Stomach (tissue), 9 donors: ENCODE results near the gene TUB. TPM values are rescaled to one million over a fixed set of nuclear protein-coding genes. Genes with fewer than 3 reads are reported as not detected.

Source experiments
- DNase-seq, 2 donors: peaks; one replicate each; pipeline versions ENCODE4 v3.0.0 to v3.0.0-alpha.2; 2013 to 2019
- H3K27ac ChIP-seq, 5 donors: fragments of 200-600 bp in 4 of 5; sonication (generic) in 4 of 5; one replicate each; pipeline ENCODE4 v1.5.1; 2013 to 2019; ENCODE audit warnings: mild to moderate bottlenecking in 1 of 5, moderate library complexity in 1 of 5
- H3K27me3 ChIP-seq, 3 donors: fragments of 200-600 bp; sonication (generic); one replicate each; pipeline ENCODE4 v1.5.1; 2017 to 2019; ENCODE audit warnings: mixed run types in 1 of 3
- H3K36me3 ChIP-seq, 4 donors: fragments of 200-600 bp; sonication (generic); 1 replicate in 3 of 4; 2 replicates in 1 of 4; pipeline ENCODE4 v1.5.1; 2016 to 2019
- H3K4me1 ChIP-seq, 4 donors: fragments of 200-600 bp; sonication (generic); one replicate each; pipeline ENCODE4 v1.5.1; 2016 to 2019
- H3K4me3 ChIP-seq, 4 donors: fragments of 200-600 bp; sonication (generic) in 3 of 4; one replicate each; pipeline ENCODE4 v1.5.1; 2016 to 2019; ENCODE audit warnings: mild to moderate bottlenecking in 1 of 4
- H3K9me3 ChIP-seq, 4 donors: fragments of 200-600 bp; sonication (generic); one replicate each; pipeline ENCODE4 v1.5.1; 2016 to 2019
- EP300 ChIP-seq: sonication (generic); formaldehyde crosslinking; IDR thresholded peaks from one replicate; pipeline ENCODE4 v1.6.1; 2017; ENCODE audit warnings: antibody characterized with exemption
- POLR2A ChIP-seq, 4 donors: fragments of 450-650 bp; IDR thresholded peaks; one replicate each; pipeline ENCODE4 v1.6.1; 2016; ENCODE audit warnings: antibody characterized with exemption in 4 of 4, control low read depth in 2 of 4, mild to moderate bottlenecking in 1 of 4, moderate library complexity in 1 of 4
- POLR2AphosphoS5 ChIP-seq, 3 donors: sonication (generic); formaldehyde crosslinking; IDR thresholded peaks; one replicate each; pipeline ENCODE4 v1.6.1; 2016; ENCODE audit warnings: antibody characterized with exemption in 3 of 3
- WGBS, 5 donors: extraction: QIAGEN DNeasy Blood & Tissue Kit in 3 of 5; methylation state at CpG; one replicate each; pipeline versions ENCODE4 v1.1.5 to v1.1.7; 2013 to 2018; 5-methylcytosine and 5-hydroxymethylcytosine counted together
- intact Hi-C: fragments of 100-400 bp; cut with DNase I; formaldehyde crosslinking; loops from one replicate; pipeline ENCODE4 v1.15.1; 2023; ENCODE audit warnings: low total_unique reads
- polyA plus RNA-seq, 3 donors: library from polyadenylated mRNA; stranded (reverse); fragments of 200-250 nt; gene quantifications; one replicate each; pipeline ENCODE4 v1.2.3, GENCODE V29; 2013
- total RNA-seq, 5 donors: library from RNA; depleted of rRNA; stranded (reverse); fragments of >200 nt; gene quantifications; one replicate each; pipeline versions ENCODE4 v1.1.0 to v1.2.3, GENCODE V29; 2014 to 2016
- TF ChIP-seq, protein P1 (sequence below), 7 experiments: fragments of 450-650 bp in 4 of 7; fragments of 200-600 bp in 3 of 7; sonication (generic) in 3 of 7; IDR thresholded peaks; one replicate each; pipeline ENCODE4 v1.5.1; 2016 to 2019; ENCODE audit warnings: antibody characterized with exemption in 7 of 7, control low read depth in 2 of 7, mild to moderate bottlenecking in 1 of 7
- donor health status: healthy with polysubstance abuse.
- donor health status: Bipolar disorder and iron deficiency.
- donor health status: healthy.

The TUB gene
- total and polyA plus RNA-seq, 8 donors: under 0.01 to 12.1 (median 1.4) TPM; not detected in 1

DNA sequence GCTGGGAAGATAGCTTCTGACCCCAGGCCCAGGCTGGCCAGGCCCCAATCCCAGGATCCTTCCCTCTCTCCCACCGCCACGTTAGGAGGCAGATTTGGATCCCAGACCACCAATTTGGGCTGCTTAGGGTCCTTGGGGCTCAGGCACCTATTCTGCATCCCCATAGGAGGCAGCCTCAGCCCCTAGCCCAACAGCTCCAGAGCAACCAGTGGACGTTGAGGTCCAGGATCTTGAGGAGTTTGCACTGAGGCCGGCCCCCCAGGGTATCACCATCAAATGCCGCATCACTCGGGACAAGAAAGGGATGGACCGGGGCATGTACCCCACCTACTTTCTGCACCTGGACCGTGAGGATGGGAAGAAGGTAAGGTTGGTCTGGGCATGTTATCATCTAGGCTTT, 16.1 kb downstream of the TUB start:
- WGBS, 5 donors: 86 to 95% (median 91%) methylated on average over 8 of the region's 8 CpGs

DNA sequence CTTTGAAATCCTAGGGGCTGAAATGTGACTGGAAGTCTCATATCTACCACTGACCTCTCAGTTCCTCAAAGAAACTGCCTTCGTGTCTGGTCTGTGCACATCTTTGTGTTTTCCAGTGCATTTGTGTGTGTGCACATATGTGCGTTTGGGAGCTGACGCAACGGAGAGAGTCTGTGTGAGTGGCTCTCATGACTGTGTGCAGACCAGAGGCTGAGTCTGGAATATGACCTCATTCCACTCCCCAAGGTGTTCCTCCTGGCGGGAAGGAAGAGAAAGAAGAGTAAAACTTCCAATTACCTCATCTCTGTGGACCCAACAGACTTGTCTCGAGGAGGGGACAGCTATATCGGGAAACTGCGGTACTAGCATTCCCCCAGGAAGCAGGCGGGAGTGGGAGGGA, 16.5 kb downstream of the TUB start:
- Histone ChIP-seq H3K9me3 (no peaks in the 10 kb centered on the region), H3K27ac (no peak overlapping the region), H3K4me3 (no peak overlapping the region), H3K36me3 (peaks cover 0 to 55% (median 41%) of the 10 kb centered on the region in 4 donors), H3K27me3 (no peaks in the 10 kb centered on the region), H3K4me1 (peaks cover 0 to 7% (median 6%) of the 10 kb centered on the region in 4 donors)
- intact Hi-C loops: loop anchor here (5.0 kb wide), 2 partner anchors 60 to 90 kb away; no protein-coding TSS in a partner anchor
- peak in 1 of 2 donors; percentile 10 for DNase-seq
- no peak for TF ChIP-seq POLR2AphosphoS5 (IDR thresholded peaks at IDR 0.05)
- TF ChIP-seq POLR2A (IDR thresholded peaks at IDR 0.05): no peak
- TF ChIP-seq EP300: no peak
- TF ChIP-seq, protein P1, sequence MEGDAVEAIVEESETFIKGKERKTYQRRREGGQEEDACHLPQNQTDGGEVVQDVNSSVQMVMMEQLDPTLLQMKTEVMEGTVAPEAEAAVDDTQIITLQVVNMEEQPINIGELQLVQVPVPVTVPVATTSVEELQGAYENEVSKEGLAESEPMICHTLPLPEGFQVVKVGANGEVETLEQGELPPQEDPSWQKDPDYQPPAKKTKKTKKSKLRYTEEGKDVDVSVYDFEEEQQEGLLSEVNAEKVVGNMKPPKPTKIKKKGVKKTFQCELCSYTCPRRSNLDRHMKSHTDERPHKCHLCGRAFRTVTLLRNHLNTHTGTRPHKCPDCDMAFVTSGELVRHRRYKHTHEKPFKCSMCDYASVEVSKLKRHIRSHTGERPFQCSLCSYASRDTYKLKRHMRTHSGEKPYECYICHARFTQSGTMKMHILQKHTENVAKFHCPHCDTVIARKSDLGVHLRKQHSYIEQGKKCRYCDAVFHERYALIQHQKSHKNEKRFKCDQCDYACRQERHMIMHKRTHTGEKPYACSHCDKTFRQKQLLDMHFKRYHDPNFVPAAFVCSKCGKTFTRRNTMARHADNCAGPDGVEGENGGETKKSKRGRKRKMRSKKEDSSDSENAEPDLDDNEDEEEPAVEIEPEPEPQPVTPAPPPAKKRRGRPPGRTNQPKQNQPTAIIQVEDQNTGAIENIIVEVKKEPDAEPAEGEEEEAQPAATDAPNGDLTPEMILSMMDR (IDR thresholded peaks at IDR 0.05): no peak
- WGBS, 5 donors: 89 to 92% (median 92%) methylated on average over 9 of the region's 9 CpGs

More for the DNA sequence above, 16.1 kb downstream of the TUB start:
- no peaks in the 10 kb centered on the region for H3K9me3 ChIP-seq
- peaks cover 0 to 9% (median 7%) of the 10 kb centered on the region in 4 donors for H3K4me1 ChIP-seq
- H3K4me3 ChIP-seq: no peak overlapping the region
- no peaks in the 10 kb centered on the region for H3K27me3 ChIP-seq
- DNase-seq: peak in 1 of 2 donors; percentile 10
- intact Hi-C loops: loop anchor here (5.0 kb wide), 2 partner anchors 60 to 90 kb away; no protein-coding TSS in a partner anchor
- H3K36me3 ChIP-seq: peaks cover 0 to 51% (median 37%) of the 10 kb centered on the region in 4 donors
- TF ChIP-seq POLR2AphosphoS5 (IDR thresholded peaks at IDR 0.05): no peak
- no peak for TF ChIP-seq POLR2A (IDR thresholded peaks at IDR 0.05)
- TF ChIP-seq, protein P1 (IDR thresholded peaks at IDR 0.05): no peak
- no peak for TF ChIP-seq EP300
- H3K27ac ChIP-seq: no peak overlapping the region

DNA sequence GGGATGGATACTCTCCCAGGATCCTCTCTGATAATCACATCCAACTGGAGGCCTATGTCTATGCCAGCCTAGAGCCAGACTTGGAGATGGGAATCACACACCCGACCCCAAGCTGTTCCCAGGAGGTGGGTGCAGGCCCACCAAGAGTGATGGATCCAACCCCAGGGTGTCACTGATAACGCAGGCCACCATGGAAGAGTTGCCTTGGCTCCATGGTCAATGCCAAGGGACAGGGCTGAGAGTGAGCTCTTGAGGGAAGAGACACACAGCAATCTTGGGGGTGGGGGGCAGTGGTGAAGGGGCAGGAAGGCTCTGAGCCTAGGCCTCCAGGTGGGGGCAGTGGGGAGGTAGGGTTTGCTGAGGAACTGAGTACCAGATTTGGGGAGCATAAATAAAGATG, 16.9 kb downstream of the TUB start:
- peaks cover 0 to 2% (median 1%) of the 10 kb centered on the region in 4 donors for H3K4me1 ChIP-seq
- H3K4me3 ChIP-seq: no peak overlapping the region
- H3K9me3 ChIP-seq: no peaks in the 10 kb centered on the region
- TF ChIP-seq, protein P1 (IDR thresholded peaks at IDR 0.05): no peak
- TF ChIP-seq EP300 (no peak), POLR2A (IDR thresholded peaks at IDR 0.05) (no peak), POLR2AphosphoS5 (IDR thresholded peaks at IDR 0.05) (no peak)
- peak in 1 of 2 donors; percentile 9 for DNase-seq
- peaks cover 0 to 60% (median 44%) of the 10 kb centered on the region in 4 donors for H3K36me3 ChIP-seq
- intact Hi-C loops: loop anchor here (5.0 kb wide), 2 partner anchors 61 to 91 kb away; no protein-coding TSS in a partner anchor
- H3K27me3 ChIP-seq: no peaks in the 10 kb centered on the region
- WGBS, 5 donors: 57 to 89% (median 86%) methylated on average over 2 of the region's 2 CpGs
- no peak overlapping the region for H3K27ac ChIP-seq

DNA sequence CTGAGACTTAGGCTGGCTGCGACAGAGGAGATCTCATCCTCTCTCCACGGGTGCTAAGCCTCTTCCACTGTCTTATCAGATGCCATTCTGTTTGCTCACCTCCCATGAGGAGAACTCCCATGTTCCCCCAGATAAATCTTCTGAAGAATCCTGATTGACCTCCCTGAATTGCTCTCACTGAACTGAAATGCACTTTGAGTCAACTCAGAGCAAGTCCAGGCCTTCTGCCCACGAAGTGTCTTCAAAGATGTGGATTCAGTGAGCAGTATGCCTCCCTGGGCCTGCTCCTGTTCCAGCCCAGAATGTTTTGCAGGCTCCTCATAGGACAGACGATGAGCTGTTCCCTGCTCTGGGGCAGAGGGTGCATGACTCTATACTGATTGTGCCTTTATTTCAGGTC, 17.4 kb downstream of the TUB start:
- intact Hi-C loops: loop anchor here (5.0 kb wide), 2 partner anchors 61 to 91 kb away; no protein-coding TSS in a partner anchor
- Histone ChIP-seq H3K27me3 (no peaks in the 10 kb centered on the region), H3K9me3 (no peaks in the 10 kb centered on the region), H3K4me1 (no peaks in the 10 kb centered on the region), H3K36me3 (peaks cover 0 to 62% (median 47%) of the 10 kb centered on the region in 4 donors), H3K4me3 (no peak overlapping the region), H3K27ac (no peak overlapping the region)
- no peak for TF ChIP-seq EP300
- no peak for TF ChIP-seq POLR2AphosphoS5 (IDR thresholded peaks at IDR 0.05)
- TF ChIP-seq, protein P1 (IDR thresholded peaks at IDR 0.05): no peak
- no peak for TF ChIP-seq POLR2A (IDR thresholded peaks at IDR 0.05)
- 53 to 71% (median 67%) methylated on average over 4 of the region's 4 CpGs for WGBS, 5 donors
- DNase-seq: peak in 1 of 2 donors; percentile 17
